ENCODE measurements around the gene CKAP2.

CKAP2 gene

GRCh38 chr13:52412128-52412527 lies 43.1 kb upstream of the CKAP2 start:
- DNase-seq: no peak
- Histone ChIP-seq H3K27me3 (no peaks in the 10 kb centered on the region), H3K4me3 (ENCODE audit: low read depth, low read length) (no peak overlapping the region), H3K4me1 (no peaks in the 10 kb centered on the region), H3K9me3 (no peaks in the 10 kb centered on the region), H3K36me3 (peaks cover 23% of the 10 kb centered on the region)
- TF ChIP-seq CTCF (IDR thresholded peaks at IDR 0.05; ENCODE audit: low read depth, low read length): no peak

GRCh38 chr13:52414051-52414450 lies 41.2 kb upstream of the CKAP2 start:
- Histone ChIP-seq H3K36me3 (peaks cover 27% of the 10 kb centered on the region), H3K4me1 (no peaks in the 10 kb centered on the region), H3K27me3 (no peaks in the 10 kb centered on the region), H3K4me3 (ENCODE audit: low read depth, low read length) (no peak overlapping the region), H3K9me3 (no peaks in the 10 kb centered on the region)
- no peak for DNase-seq
- no peak for TF ChIP-seq CTCF (IDR thresholded peaks at IDR 0.05; ENCODE audit: low read depth, low read length)

GRCh38 chr13:52414963-52415362 lies 40.3 kb upstream of the CKAP2 start:
- Histone ChIP-seq H3K27me3 (no peaks in the 10 kb centered on the region), H3K36me3 (peaks cover 27% of the 10 kb centered on the region), H3K4me1 (no peaks in the 10 kb centered on the region), H3K9me3 (no peaks in the 10 kb centered on the region), H3K4me3 (ENCODE audit: low read depth, low read length) (no peak overlapping the region)
- TF ChIP-seq CTCF (IDR thresholded peaks at IDR 0.05; ENCODE audit: low read depth, low read length): no peak
- DNase-seq: no peak

- Histone ChIP-seq H3K4me3 (ENCODE audit: low read depth, low read length) (no peak overlapping the region), H3K9me3 (no peaks in the 10 kb centered on the region), H3K36me3 (peaks cover 40% of the 10 kb centered on the region), H3K27me3 (no peaks in the 10 kb centered on the region), H3K4me1 (peaks cover 7% of the 10 kb centered on the region; the same call in 1 of the 2 replicates)
- TF ChIP-seq CTCF (IDR thresholded peaks at IDR 0.05; ENCODE audit: low read depth, low read length): no peak
- DNase-seq: no peak
These were observed 36.2 kb upstream of the CKAP2 start for GRCh38 chr13:52419080-52419479.

GRCh38 chr13:52421216-52421615 lies 34.1 kb upstream of the CKAP2 start:
- peaks cover 7% of the 10 kb centered on the region; the same call in 1 of the 2 replicates for H3K4me1 ChIP-seq
- DNase-seq: no peak
- no peak overlapping the region for H3K4me3 ChIP-seq (ENCODE audit: low read depth, low read length)
- peaks cover 44% of the 10 kb centered on the region for H3K36me3 ChIP-seq
- H3K9me3 ChIP-seq: no peaks in the 10 kb centered on the region
- no peaks in the 10 kb centered on the region for H3K27me3 ChIP-seq
- no peak for TF ChIP-seq CTCF (IDR thresholded peaks at IDR 0.05; ENCODE audit: low read depth, low read length)

- no peaks in the 10 kb centered on the region for H3K27me3 ChIP-seq
- no peak for DNase-seq
- TF ChIP-seq CTCF (IDR thresholded peaks at IDR 0.05; ENCODE audit: low read depth, low read length): no peak
- H3K4me3 ChIP-seq (ENCODE audit: low read depth, low read length): no peak overlapping the region
- no peaks in the 10 kb centered on the region for H3K9me3 ChIP-seq
- H3K36me3 ChIP-seq: peaks cover 53% of the 10 kb centered on the region
- H3K4me1 ChIP-seq: peaks cover 5% of the 10 kb centered on the region; the same call in 1 of the 2 replicates
These were observed 27.0 kb upstream of the CKAP2 start for GRCh38 chr13:52428295-52428694.

Measured in BE2C (cell line).